ENCODE data around the gene CSH1. TPM values are rescaled to one million over a fixed set of nuclear protein-coding genes. Genes with fewer than 3 reads are reported as not detected.

CSH1 gene
- total RNA-seq, 6 experiments from 2014 or later, result not detected

- peaks cover 21% of the 10 kb centered on the region for H3K27me3 Mint-ChIP-seq (ENCODE audit: insufficient read depth)
- DNase-seq, result no peak
- H3K36me3 Mint-ChIP-seq (ENCODE audit: low read depth), result no peaks in the 10 kb centered on the region
- no peaks in the 10 kb centered on the region for H3K4me1 Mint-ChIP-seq (ENCODE audit: low read depth)
- no peaks in the 10 kb centered on the region for H3K9me3 Mint-ChIP-seq
- TF ChIP-seq, protein P1, sequence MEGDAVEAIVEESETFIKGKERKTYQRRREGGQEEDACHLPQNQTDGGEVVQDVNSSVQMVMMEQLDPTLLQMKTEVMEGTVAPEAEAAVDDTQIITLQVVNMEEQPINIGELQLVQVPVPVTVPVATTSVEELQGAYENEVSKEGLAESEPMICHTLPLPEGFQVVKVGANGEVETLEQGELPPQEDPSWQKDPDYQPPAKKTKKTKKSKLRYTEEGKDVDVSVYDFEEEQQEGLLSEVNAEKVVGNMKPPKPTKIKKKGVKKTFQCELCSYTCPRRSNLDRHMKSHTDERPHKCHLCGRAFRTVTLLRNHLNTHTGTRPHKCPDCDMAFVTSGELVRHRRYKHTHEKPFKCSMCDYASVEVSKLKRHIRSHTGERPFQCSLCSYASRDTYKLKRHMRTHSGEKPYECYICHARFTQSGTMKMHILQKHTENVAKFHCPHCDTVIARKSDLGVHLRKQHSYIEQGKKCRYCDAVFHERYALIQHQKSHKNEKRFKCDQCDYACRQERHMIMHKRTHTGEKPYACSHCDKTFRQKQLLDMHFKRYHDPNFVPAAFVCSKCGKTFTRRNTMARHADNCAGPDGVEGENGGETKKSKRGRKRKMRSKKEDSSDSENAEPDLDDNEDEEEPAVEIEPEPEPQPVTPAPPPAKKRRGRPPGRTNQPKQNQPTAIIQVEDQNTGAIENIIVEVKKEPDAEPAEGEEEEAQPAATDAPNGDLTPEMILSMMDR (IDR thresholded peaks at IDR 0.05), result no peak
- peak overlapping the region; percentile 33; the same call in 1 of the 2 replicates for H3K27ac Mint-ChIP-seq
- no peak overlapping the region for H3K4me3 Mint-ChIP-seq
Measured at GRCh38 chr17:63930951-63931575, 34.7 kb upstream of the CSH1 start.

DNA sequence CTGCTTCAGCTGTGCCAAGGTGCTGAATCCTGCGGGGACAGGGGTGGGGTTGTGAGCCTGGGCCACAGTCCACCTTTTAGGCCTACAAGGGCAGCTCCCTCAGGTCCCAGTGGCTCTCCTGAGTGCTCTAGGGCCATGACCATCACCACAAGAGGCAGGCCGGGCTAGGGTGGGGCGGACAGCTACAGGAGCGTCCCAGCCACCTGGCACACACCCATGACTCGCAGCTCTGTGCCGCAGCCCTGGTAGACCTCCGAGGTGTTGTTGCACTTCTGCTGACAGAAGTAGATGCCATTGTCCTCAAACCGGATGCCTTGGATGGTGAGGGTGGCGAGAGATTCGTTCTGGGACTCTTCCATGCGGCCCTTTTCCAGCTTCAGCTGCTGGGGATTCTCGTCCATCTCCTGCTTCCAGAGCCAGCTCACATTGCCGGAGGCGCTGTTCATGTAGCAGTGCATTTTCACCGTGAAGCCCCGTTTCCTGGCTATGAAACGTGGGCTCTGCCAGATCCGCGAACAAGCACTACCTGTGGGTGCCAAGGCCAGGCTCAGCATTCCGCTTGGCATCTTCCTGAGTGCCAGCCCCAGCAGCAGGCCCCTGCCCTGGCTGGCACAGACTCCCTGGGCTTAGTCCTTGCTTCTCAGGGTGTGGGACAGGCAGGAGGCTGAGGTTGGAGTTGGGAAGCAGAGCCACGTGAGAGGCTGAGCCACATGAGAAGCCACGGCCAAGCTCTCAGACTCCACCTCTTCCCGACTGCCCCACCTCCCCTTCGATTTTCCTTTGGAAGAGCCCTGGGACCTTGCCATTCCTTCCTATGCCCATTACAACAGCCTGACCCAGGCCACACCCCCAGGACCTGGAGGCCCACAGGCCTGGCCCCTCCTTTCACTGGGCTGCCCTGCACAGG lies 33.7 kb upstream of the CSH1 start:
- H3K4me1 Mint-ChIP-seq (ENCODE audit: low read depth), result no peaks in the 10 kb centered on the region
- peaks cover 13% of the 10 kb centered on the region for H3K27me3 Mint-ChIP-seq (ENCODE audit: insufficient read depth)
- DNase-seq, result no peak
- H3K9me3 Mint-ChIP-seq, result no peaks in the 10 kb centered on the region
- H3K27ac Mint-ChIP-seq, result no peak overlapping the region
- no peak overlapping the region for H3K4me3 Mint-ChIP-seq
- no peaks in the 10 kb centered on the region for H3K36me3 Mint-ChIP-seq (ENCODE audit: low read depth)
- TF ChIP-seq, protein P1 (IDR thresholded peaks at IDR 0.05), result no peak

DNA sequence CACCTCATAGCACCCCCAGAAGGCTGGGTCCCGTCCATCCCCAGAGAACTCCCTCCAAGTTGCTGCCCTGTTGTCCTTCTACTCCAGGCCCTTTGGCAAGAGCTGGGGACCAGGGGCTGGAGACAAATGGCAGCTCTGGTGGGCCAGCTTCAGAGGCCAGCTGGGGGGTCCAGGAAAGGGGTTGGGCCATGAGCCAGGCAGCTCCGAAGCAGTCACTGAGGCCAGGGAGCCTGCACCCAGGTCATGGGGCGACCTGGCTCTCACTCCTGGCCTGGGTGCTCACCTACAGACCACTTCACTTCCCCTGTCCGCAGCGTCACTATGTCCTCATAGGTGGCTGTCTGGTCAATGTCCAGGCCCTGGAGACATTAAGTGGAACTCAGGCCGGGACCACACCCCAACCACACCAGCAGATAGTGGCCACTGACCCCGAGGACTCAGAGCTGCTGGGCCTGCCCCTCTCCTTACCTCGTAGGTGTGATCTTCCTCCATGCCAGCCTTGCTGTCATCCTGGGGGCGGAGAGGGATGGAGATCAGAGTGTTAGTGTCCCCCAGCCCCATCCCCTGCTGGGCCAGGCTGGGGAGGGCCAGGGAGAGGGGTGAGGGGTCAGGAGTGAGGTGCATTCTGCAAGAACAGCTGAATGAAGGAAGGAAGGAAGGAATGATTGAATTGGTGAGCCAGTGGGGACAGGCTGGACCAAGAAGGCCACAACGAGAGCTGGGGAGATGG lies 32.8 kb upstream of the CSH1 start:
- Mint-ChIP-seq H3K36me3 (ENCODE audit: low read depth) (no peaks in the 10 kb centered on the region), H3K4me3 (no peak overlapping the region), H3K27me3 (ENCODE audit: insufficient read depth) (peaks cover 12% of the 10 kb centered on the region), H3K4me1 (ENCODE audit: low read depth) (no peaks in the 10 kb centered on the region), H3K9me3 (no peaks in the 10 kb centered on the region), H3K27ac (no peak overlapping the region)
- no peak for DNase-seq
- TF ChIP-seq, protein P1 (IDR thresholded peaks at IDR 0.05), result no peak

- DNase-seq, result no peak
- H3K27ac Mint-ChIP-seq, result no peak overlapping the region
Measured at GRCh38 chr17:63928172-63928666, 31.8 kb upstream of the CSH1 start.

More at GRCh38 chr17:63928172-63928666, 31.8 kb upstream of the CSH1 start:
- TF ChIP-seq, protein P1 (IDR thresholded peaks at IDR 0.05), result no peak
- peaks cover 4% of the 10 kb centered on the region for H3K27me3 Mint-ChIP-seq (ENCODE audit: insufficient read depth)
- no peak overlapping the region for H3K4me3 Mint-ChIP-seq
- H3K36me3 Mint-ChIP-seq (ENCODE audit: low read depth), result no peaks in the 10 kb centered on the region
- no peaks in the 10 kb centered on the region for H3K9me3 Mint-ChIP-seq
- no peaks in the 10 kb centered on the region for H3K4me1 Mint-ChIP-seq (ENCODE audit: low read depth)

Measured in HFFc6 (cell line).